ENCODE measurements around the gene FGFR2. TPM values are rescaled to one million over a fixed set of nuclear protein-coding genes. Genes with fewer than 3 reads are reported as not detected.
A peak's percentile ranks its signal among the peaks of the same experiment; 100 is the strongest.

Gene FGFR2
- total RNA-seq, 4 donors from 2014 or later, result 41.6 to 79.3 (median 60.5) TPM

DNA sequence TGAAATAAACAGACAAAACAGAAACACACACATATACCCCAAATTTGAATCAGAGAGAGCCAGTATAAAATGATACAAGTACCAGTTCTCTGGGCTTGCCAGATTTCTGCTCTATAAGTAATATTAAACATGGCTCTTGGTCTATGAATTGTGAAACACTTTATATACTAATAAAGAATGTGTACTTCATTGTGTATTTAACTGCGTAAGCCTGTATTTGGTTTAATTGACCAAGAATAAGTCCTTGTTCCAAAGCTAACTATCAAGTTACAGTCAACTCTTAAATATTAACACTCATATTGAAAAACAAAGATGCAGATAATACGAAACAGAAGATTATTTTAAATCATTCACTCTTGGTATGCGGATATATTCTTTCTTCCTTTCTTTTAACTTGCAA lies 8.7 kb downstream of the FGFR2 start:
- Histone ChIP-seq H3K27ac (no peak overlapping the region), H3K27me3 (no peaks in the 10 kb centered on the region), H3K4me1 (peaks cover 0 to 69% (median 0%) of the 10 kb centered on the region in 3 donors), H3K9me3 (no peaks in the 10 kb centered on the region), H3K4me3 (no peak overlapping the region), H3K36me3 (no peaks in the 10 kb centered on the region)
- ATAC-seq, result no peak
- WGBS, 2 donors (ENCODE audit: low coverage in 1 of 2), result 76 to 79% methylated on average over 3 of the region's 3 CpGs
- TF ChIP-seq, protein P1, sequence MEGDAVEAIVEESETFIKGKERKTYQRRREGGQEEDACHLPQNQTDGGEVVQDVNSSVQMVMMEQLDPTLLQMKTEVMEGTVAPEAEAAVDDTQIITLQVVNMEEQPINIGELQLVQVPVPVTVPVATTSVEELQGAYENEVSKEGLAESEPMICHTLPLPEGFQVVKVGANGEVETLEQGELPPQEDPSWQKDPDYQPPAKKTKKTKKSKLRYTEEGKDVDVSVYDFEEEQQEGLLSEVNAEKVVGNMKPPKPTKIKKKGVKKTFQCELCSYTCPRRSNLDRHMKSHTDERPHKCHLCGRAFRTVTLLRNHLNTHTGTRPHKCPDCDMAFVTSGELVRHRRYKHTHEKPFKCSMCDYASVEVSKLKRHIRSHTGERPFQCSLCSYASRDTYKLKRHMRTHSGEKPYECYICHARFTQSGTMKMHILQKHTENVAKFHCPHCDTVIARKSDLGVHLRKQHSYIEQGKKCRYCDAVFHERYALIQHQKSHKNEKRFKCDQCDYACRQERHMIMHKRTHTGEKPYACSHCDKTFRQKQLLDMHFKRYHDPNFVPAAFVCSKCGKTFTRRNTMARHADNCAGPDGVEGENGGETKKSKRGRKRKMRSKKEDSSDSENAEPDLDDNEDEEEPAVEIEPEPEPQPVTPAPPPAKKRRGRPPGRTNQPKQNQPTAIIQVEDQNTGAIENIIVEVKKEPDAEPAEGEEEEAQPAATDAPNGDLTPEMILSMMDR (IDR thresholded peaks at IDR 0.05), result no peak
- TF ChIP-seq POLR2AphosphoS5 (IDR thresholded peaks at IDR 0.05) (no peak), POLR2A (IDR thresholded peaks at IDR 0.05) (no peak), EP300 (IDR thresholded peaks at IDR 0.05) (no peak)

DNA sequence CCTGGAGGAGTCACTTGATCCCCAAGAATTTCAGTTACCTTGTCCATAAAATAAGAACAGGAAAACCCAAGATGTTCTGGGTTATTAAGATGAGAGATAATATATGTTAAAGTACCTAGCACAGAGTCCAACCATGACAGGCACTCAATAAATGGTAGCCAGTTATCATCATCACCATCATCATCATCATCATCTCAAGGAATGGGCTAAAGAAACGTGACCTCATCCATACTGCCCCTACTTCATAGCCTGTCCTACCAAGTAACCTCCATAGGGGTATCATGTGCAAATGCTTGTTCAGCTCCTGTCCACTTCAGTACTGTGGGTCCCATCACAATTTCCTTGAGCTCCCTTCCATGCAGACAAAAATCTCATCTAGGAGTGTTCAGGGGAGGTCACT lies 14.4 kb downstream of the FGFR2 start:
- no peaks in the 10 kb centered on the region for H3K9me3 ChIP-seq
- no peak for ATAC-seq
- WGBS, 2 donors (ENCODE audit: low coverage in 1 of 2), result 89 to 92% methylated on average over 1 of the region's 1 CpG
- no peaks in the 10 kb centered on the region for H3K27me3 ChIP-seq
- no peak overlapping the region for H3K4me3 ChIP-seq
- H3K36me3 ChIP-seq, result no peaks in the 10 kb centered on the region
- H3K27ac ChIP-seq, result no peak overlapping the region
- TF ChIP-seq, protein P1 (IDR thresholded peaks at IDR 0.05), result no peak
- TF ChIP-seq POLR2AphosphoS5 (IDR thresholded peaks at IDR 0.05), result no peak
- TF ChIP-seq POLR2A (IDR thresholded peaks at IDR 0.05), result no peak
- no peak for TF ChIP-seq EP300 (IDR thresholded peaks at IDR 0.05)
- peaks cover 0 to 59% (median 15%) of the 10 kb centered on the region in 3 donors for H3K4me1 ChIP-seq

DNA sequence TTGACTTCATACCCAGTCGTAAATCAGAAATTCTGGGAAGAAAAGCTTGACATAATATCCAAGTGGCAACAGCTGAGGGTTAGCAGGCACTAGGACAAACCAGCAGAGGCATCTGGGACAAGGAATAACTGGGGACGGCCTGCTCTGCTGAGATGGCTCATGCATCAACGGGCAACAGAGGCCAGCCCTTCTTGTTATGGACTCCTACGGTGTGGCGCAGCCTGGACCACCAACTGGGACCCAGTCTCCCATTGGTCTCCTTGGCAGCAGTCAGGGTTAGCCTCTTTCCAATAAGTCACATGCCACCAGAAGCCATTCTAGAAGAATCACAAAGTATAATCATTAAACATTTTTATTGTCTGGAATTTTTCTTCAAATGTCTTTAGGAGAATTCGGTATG lies 15.0 kb downstream of the FGFR2 start:
- no peak for ATAC-seq
- Histone ChIP-seq H3K27ac (peak overlapping the region in 2 of 4 donors; percentile 23 to 32), H3K27me3 (no peaks in the 10 kb centered on the region), H3K4me1 (peaks cover 0 to 64% (median 21%) of the 10 kb centered on the region in 3 donors), H3K9me3 (no peaks in the 10 kb centered on the region), H3K4me3 (no peak overlapping the region), H3K36me3 (no peaks in the 10 kb centered on the region)
- WGBS, 2 donors (ENCODE audit: low coverage in 1 of 2), result 89 to 97% methylated on average over 5 to 6 of the region's 6 CpGs
- TF ChIP-seq POLR2AphosphoS5 (IDR thresholded peaks at IDR 0.05) (no peak), EP300 (IDR thresholded peaks at IDR 0.05) (no peak), POLR2A (IDR thresholded peaks at IDR 0.05) (no peak)
- TF ChIP-seq, protein P1 (IDR thresholded peaks at IDR 0.05), result no peak

DNA sequence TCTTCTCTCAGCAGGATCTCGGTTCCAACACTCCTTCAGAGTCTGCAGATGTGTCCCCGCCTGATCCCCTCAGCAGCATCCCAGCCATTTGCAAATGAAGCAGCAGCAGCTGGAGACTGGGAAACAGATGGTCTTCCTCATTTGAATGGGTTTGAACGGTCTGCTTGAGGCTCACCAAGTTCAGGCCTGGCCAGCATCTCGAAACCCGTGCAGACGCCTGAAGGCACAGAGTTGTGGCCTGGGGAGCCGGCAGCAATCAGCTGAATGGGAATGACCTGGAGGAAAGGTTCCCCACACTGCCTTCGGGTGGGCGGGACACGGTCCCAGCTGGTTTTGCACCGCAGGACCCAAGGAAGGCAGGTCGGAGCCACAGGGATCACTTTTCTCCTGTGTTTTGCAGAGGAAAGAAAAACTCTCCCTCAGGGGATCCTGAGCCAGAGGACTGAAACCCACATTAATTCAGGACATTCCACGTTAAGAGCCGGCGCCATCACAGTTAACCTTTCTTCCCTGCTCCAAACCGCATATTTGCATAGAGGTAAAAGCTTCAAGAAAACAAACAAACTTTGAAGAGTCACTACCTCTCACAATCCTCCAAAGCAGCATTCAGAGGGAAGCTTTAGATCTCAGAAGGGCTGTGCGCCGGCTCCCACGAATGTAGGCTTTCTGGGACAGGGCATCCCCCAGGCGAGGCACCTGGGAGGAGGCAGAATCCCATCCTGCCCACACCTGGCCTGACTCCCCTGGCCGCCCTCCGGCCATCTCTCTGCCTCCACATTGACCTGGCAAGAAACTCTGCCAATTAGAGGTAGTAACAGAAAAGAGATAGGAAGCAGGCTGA lies 17.7 kb downstream of the FGFR2 start:
- H3K27ac ChIP-seq, result peak overlapping the region in 3 of 4 donors; percentile 77 to 80 (median 80)
- no peak for ATAC-seq

More for the DNA sequence above, 17.7 kb downstream of the FGFR2 start:
- no peaks in the 10 kb centered on the region for H3K9me3 ChIP-seq
- no peak overlapping the region for H3K4me3 ChIP-seq
- 40 to 77% methylated on average over 8 to 11 of the region's 22 CpGs for WGBS, 2 donors (ENCODE audit: low coverage in 1 of 2)
- no peaks in the 10 kb centered on the region for H3K27me3 ChIP-seq
- TF ChIP-seq POLR2A (IDR thresholded peaks at IDR 0.05) (no peak), POLR2AphosphoS5 (IDR thresholded peaks at IDR 0.05) (no peak), EP300 (IDR thresholded peaks at IDR 0.05) (no peak)
- TF ChIP-seq, protein P1 (IDR thresholded peaks at IDR 0.05), result no peak
- peaks cover 0 to 79% (median 29%) of the 10 kb centered on the region in 3 donors for H3K4me1 ChIP-seq
- H3K36me3 ChIP-seq, result no peaks in the 10 kb centered on the region
